Fibroblast of pulmonary artery (primary cell): ENCODE data around the gene TESMIN.
A peak's percentile ranks its signal among the peaks of the same experiment; 100 is the strongest.

ENCODE experiments used
- DNase-seq: peaks from one replicate; pipeline ENCODE4 v3.0.0-alpha.2; 2010; ENCODE audit warnings: low read depth
- H3K4me3 ChIP-seq: replicated peaks from 2 replicates; pipeline ENCODE4 v1.5.1; 2011; ENCODE audit warnings: low read depth, mild to moderate bottlenecking, control low read depth, low read length, moderate library complexity
- CTCF ChIP-seq: IDR thresholded peaks from 2 replicates; pipeline ENCODE4 v1.5.1; 2011; ENCODE audit warnings: mild to moderate bottlenecking, control low read depth, low read length, inconsistent platforms; ENCODE audit errors: missing control alignments

TESMIN gene

DNA sequence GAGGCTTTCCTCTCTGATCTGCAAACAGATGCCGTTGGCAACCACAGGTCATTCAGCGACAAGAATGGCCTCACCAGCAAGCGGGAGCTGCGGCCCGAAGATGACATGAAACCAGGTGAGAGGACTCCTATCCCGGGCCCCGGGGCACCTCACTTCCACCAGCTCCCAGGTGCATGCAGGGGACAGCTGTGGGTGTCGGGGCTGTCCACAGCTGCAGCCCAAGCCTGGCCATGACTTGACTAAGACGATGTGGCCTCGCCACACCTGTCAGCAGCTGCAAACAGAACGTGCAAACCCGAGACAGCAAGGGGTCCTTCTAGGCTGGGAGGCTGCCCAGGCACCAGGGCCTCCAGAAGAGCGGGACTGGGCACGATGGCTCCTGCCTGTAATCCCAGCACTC is 63.3 kb downstream of the TESMIN start:
- no peak for DNase-seq
- no peak for TF ChIP-seq CTCF

DNA sequence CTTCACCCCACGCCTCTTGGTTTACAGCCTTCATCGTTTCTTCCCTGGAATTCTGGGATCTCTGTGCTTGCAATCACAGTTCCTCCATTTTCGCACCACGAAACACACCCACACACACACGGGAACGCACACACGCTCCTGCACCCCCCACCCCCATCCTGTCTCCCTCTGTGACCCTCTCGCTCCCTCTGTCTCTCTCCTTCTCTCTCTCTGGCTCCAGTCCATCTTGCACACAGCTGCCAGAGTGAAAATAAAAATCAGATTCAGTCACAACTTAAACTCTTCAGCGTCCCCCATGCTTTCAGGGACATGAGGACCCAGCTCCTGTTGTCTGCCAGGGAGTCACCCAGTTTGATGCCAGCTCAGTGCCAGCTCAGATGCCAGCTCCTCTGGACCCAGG is 64.0 kb downstream of the TESMIN start:
- TF ChIP-seq CTCF: no peak
- no peak for DNase-seq
- no peak overlapping the region for H3K4me3 ChIP-seq

More for the DNA sequence above, 63.3 kb downstream of the TESMIN start:
- no peak overlapping the region for H3K4me3 ChIP-seq

DNA sequence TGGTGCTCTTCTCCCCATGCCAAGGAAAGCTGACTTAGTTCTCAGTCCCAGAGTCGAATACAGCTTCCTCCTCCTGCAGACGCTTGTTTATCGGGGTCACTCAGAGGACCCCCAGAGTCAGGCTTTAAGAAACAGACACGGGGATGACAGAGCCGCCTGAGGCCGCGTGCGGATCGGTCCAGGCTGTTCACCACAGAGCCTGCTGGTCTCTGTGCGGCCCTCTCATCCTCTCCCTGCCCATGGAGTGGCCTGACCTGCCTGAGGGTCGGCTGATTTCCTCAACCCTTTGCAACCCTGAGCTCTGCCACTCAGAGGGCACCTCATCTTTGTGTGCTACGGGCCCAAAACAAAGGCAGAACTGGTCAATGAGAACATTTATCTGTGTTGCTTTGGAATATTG is 64.8 kb downstream of the TESMIN start:
- TF ChIP-seq CTCF: no peak
- no peak for DNase-seq
- no peak overlapping the region for H3K4me3 ChIP-seq

DNA sequence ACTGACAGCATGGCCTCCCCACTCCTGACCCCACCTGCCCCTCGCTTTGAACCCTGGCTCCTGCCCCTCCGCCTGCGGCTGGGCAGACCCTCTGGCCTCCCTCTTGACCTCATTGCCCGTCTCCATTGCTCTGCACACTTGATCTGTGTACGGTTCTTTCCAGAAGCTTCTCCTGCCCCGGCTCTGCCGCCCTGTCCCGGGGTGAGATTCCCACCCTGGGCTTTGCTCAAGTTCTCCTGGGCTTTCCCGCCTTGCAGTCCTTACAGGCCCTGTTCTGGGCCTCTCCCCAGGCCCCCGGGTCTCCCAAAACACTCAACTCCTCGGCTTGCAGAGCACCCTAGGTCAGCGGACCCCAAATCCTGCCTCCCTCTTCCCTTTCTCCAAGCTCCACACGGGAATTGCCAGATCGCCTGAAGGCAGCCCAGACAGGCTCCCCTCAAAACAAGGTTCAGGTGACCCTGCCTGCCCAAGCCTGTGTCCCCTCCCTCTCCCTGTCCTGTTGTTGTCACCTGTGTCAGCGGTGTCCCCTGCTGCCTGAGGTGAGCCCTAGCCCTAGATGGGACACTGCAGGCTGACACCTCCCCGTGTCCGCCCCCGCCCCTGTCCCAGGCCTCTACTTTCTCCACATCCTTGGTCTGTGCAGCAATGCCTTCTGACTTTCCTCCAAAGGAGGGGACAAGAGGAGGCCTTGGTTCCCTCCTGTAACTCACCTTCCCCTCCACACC is 65.5 kb downstream of the TESMIN start:
- no peak overlapping the region for H3K4me3 ChIP-seq
- DNase-seq: no peak
- TF ChIP-seq CTCF: no peak

- no peak for TF ChIP-seq CTCF
- H3K4me3 ChIP-seq: peak within 1 kb of the TSS; percentile 12
- DNase-seq: no peak
Measured at GRCh38 chr11:68684385-68685356, 66.6 kb downstream of the TESMIN start, which contains the start of gene GAL. Gene GAL, plus strand, starts transcription at chr11:68684544. Its CDS starts 380 bp downstream, at chr11:68684924.

DNA sequence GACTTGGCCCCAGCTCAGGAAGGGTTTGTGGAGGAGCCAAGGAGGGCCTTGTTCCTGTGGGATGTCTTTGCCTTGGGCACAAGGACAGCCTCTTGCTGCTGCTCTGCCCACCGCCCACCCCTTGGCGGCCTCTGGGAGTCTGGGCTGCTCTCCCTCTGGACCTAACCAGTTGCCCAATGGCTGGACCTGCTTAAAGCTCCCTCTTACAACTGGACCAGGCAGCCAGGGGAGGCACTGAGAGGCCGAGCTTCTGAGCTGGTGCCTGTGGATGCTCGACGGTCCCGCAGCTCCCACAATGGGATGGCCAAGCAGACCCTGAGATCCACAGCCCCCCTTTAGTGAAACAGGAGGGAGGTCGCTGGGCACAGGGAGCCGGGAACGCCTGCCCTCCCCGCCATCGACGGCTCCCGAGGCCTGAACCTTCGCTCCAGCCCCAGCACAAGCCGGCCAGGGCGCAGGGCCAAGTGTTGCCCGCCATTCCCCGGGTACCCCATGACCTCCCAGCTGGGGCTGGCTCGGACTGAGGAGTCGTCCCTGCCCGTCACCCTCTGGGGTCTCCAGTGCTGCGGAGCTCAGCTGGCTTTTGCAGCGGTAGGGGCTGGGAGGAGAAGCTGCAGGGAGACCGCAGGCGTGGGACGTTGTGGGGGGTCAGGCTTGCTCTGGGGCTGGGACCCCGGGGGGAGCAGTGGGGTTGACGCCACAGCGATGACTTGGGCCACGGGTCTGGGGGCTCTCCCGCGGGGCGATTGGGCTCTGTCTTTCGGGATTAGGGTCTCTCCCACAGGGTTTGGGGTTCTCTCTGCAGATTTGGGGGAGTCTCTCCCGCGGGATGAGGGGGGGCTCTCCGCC is 67.6 kb downstream of the TESMIN start:
- TF ChIP-seq CTCF: no peak
- no peak for DNase-seq
- H3K4me3 ChIP-seq: no peak overlapping the region
